Lung microvascular endothelial cell (primary cell): ENCODE results near the gene FGR. TPM values are rescaled to one million over a fixed set of nuclear protein-coding genes. Genes with fewer than 3 reads are reported as not detected.
A peak's percentile ranks its signal among the peaks of the same experiment; 100 is the strongest.

Experiments used
- DNase-seq, 2 donors: peaks; one replicate each; pipeline versions ENCODE4 v3.0.0 to v3.0.0-alpha.2; 2010; ENCODE audit warnings: low read depth in 2 of 2
- total RNA-seq: library from RNA; depleted of rRNA; stranded (reverse); fragments of >200 nt; gene quantifications from 2 replicates; pipeline ENCODE4 v1.2.1, GENCODE V29; 2014

FGR gene
- total RNA-seq, 1 donor from 2014 or later: 0.20 TPM

- no peak for DNase-seq
Observed at GRCh38 chr1:27589441-27589840, 45.5 kb downstream of the FGR start.

GRCh38 chr1:27588256-27589232 is 46.4 kb downstream of the FGR start:
- peak; percentile 54 to 84 for DNase-seq

- no peak for DNase-seq
Observed at GRCh38 chr1:27585684-27586083, 49.3 kb downstream of the FGR start.

- no peak for DNase-seq
Observed at GRCh38 chr1:27584453-27584852, 50.5 kb downstream of the FGR start.

GRCh38 chr1:27583479-27583878 is 51.5 kb downstream of the FGR start:
- no peak for DNase-seq

GRCh38 chr1:27581823-27582243 is 53.2 kb downstream of the FGR start:
- DNase-seq: no peak

- DNase-seq: peak in 1 of 2 donors; percentile 23
Observed at GRCh38 chr1:27577504-27578188, 57.3 kb downstream of the FGR start.

GRCh38 chr1:27576806-27577227 is 58.2 kb downstream of the FGR start:
- DNase-seq: no peak

- DNase-seq: peak; percentile 50 to 80
Observed at GRCh38 chr1:27575840-27576331, 59.1 kb downstream of the FGR start.

- peak; percentile 80 to 89 for DNase-seq
Observed at GRCh38 chr1:27574871-27575831, 59.8 kb downstream of the FGR start.

GRCh38 chr1:27574001-27574781 is 60.8 kb downstream of the FGR start:
- no peak for DNase-seq

GRCh38 chr1:27572679-27573426 is 62.1 kb downstream of the FGR start:
- DNase-seq: no peak

- DNase-seq: no peak
Observed at GRCh38 chr1:27572019-27572678, 62.8 kb downstream of the FGR start.

- DNase-seq: no peak
Observed at GRCh38 chr1:27571439-27572018, 63.5 kb downstream of the FGR start.

GRCh38 chr1:27570784-27571183 is 64.2 kb downstream of the FGR start:
- no peak for DNase-seq

GRCh38 chr1:27570356-27570755 is 64.6 kb downstream of the FGR start:
- no peak for DNase-seq

- no peak for DNase-seq
Observed at GRCh38 chr1:27569506-27570291, 65.3 kb downstream of the FGR start.

GRCh38 chr1:27569088-27569460 is 65.9 kb downstream of the FGR start:
- DNase-seq: no peak
